SKM-1 treated with dmso at 0.1 percent for 144 hours (cell line): ENCODE results near the gene FBXL17.

Experiments
- DNase-seq: peaks from one replicate; lab custom pipeline; 2025; ENCODE audit not compliant: unreplicated experiment; lab: John Stamatoyannopoulos, UW

The FBXL17 gene

DNA sequence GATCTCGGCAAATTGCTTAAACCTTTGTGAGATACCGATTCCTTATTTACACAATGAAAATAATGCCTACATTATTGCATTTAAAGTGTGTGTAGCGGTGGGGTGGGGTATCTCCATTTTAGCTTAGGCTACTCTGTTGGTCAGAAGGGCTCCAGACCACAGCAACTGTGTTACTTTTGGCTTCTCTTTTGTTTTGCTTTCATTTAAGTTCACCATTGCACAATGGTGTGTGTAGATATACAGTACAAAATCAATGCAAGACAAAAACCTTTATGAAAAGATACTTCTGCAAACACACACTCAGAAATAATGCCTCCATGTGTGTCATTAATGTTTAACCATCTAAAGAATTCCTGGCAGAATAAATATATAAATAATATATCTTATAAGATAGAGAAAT is 279.4 kb downstream of the FBXL17 start:
- no peak for DNase-seq

DNA sequence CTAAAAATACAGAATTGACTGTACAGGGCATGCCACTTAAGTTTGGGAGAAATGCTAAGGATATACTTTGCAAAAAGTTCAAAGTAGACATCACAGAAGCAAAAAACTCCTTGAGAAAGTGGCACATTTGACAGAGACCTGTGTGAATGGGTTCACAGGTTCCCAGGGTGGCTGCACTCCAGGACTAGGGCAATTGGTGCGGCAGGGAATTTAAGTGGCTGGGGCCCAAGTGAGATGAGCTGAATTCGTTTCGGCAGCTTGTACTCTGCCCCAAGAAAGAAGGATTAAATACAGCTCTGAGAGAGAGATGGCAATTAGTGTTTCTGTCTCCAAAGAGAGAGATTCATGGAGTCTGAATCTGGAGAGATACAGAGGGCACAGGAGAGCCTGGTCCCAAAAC is 280.1 kb downstream of the FBXL17 start:
- DNase-seq, result no peak

DNA sequence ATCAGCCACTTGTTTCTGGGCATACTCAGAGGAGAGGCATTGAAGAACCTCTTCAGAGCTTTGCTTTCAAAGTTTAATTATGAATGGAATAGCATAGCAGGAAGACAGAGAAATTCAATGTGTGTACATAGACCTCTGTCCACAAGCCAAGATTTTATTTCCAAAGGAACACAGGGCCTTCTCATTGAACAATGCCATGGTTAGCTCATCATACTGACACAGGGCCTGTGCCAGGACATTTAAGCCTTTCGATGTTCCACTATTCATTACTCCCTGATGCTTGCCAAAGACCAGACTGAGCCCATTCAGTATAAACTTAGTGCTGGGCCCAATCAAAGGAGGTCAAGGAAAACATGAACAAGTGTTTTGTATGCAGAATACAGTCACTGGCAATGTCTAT is 280.8 kb downstream of the FBXL17 start:
- DNase-seq, result no peak

DNA sequence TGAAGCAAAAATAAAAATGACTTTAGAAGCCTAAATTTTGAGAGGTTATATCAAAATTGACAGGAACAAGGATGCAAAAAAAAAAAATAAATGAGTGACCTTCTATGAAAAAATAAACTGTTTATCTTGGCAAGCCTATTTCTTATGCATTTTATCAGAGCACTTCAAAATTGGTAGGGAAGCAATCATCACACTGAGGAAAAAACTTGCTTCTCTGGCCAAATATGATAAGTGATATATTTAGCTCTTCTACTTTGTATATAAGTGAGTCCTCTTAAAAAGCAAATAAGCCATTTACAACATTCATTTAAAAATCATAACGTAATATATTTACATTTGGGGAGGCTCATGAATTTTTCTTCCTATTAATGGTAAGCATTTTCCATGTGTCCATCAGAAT is 287.1 kb downstream of the FBXL17 start:
- no peak for DNase-seq

DNA sequence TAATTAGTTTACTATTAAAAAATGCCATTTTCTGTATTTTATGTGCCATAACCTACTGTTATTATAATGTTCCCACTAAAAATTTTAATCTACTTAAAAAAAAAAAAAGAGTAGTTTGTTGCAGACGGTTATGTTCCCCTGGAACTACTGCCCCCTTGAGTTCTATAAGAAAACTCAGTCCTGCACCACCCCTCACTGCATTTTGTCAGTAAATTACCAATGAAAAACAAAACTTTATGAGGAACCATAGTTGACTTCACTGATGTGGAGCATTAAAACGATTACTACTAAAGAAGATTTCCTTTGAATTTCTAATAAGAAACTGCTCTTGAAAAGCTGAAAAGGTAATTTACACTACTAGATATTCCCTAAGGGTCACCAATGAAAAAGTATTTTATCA is 288.7 kb downstream of the FBXL17 start:
- DNase-seq, result no peak

DNA sequence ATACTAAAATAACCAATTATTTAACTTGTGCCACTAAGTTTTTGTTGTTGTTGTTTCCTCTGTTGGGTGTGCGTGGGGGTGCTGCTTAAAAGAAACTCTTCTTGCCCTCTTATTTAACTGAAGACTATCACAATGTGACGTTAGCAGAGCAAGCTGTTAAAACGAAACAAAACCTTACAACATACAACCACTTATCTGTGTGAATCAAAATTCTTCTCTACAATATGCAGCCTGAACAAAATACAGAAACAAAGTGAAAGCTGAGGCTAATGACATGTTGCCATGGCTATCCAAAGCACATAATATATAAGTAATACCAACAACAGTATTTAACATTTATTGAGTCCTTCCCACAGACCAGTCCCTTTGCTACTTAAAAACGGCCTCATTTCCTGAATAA is 291.0 kb downstream of the FBXL17 start:
- no peak for DNase-seq

DNA sequence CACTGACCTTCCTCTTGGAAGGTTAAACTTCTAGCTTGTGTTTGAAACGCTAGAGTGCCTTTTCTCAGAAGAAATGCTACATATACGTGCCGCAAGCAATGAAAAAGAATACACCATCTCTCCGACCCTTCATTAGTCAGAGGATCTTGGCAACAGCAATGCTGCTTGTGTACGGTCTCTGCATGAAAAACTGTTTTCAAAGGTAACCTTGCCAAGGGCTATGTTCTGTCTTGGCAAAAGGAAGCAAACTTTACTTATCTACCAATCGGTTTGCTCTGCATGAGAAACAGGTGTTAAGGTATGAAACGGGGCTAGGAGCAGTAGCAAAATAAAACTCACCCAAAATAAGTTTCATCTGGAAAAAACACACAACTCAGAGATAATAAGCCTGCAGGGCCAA is 297.8 kb downstream of the FBXL17 start:
- DNase-seq, result no peak

DNA sequence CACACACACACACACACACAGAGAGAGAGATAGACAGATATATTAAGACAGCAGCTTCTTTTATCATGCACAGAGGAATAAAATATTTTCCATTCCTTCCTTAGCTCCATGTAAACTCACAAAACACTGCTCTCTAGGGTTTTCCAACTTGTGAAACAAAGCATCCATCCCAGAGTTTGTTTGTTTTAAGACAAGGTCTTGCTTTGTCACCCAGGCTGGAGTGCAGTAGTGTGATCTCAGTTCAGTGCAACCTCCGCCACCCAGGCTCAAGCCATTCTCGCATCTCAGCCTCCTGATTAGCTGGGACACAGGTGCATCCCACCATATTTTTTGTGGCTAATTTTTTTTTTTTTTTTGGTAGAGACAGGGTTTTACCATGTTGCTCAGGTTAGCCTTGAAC is 298.7 kb downstream of the FBXL17 start:
- DNase-seq, result no peak

DNA sequence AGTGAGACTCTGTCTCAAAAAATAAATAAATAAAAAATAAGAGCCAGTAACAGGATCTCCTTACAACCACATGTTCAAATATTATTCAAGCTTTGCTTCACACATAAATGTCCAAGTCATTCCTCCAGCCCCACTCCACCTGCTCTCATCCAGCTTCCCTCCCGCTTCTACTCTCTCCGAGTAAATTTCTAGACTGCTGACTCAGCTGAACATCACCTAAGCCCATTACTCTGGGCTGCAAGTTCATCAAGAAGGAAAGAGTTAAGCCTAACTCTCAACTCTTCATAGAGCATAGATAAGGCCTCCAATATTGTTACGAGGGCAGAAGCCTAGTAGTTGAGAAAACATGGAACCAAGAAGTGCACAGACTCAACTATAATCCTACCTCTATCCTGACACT is 300.2 kb downstream of the FBXL17 start:
- no peak for DNase-seq

DNA sequence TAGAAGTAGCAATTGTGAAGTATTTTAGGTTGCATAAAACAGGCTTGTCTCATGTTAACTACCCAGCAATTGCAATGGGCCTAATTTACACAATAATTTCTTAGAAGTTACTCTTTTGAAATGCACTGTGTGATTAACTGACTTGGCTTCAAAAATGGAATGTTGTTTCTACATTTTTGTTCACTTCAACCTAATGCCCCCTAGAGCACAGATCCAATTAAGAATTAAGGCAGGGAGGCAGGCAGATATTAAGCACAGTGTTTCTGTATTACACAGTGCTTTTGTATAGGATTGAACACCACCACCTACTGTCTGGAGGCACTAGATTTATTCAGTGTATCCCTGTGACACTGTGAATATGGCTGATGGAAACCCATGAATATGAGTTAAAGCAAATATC is 302.1 kb downstream of the FBXL17 start:
- no peak for DNase-seq

DNA sequence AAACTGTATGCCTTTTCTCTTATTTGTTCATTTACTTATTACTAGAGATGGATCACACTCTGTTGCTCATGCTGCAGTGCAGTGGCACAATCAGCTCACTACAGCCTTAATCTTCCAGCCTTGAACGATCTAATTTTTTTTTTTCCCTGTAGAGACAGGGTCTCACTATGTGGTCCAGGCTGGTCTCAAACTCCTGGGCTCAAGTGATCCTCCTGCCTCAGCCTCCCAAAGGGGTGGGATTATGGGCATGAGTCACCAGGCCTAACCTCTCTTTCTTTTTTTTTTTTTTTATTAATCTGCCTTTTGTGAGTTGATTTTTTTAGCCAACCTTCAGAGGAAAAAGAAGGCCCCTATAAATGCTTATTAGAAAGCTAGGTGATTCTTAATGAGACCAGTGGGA is 303.0 kb downstream of the FBXL17 start:
- DNase-seq, result no peak

DNA sequence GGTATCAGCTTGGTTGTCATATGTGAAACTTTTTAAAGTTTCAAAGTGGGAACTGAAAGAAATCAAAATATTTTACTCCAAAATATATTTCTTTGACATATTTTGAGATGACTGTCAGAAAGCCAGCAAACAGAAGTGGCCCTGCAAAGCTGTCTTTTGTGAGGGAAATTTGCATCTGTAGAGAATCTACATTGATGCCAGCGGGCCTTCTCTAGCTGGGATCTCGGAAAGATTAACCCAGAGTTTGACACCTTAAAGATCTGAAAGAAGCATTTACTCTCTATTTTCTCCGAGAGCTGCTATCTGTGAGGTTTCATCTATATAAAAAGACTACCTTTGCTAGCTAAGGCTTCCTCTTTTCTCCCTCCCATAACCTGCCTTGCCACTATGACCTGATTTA is 303.6 kb downstream of the FBXL17 start:
- DNase-seq, result no peak

DNA sequence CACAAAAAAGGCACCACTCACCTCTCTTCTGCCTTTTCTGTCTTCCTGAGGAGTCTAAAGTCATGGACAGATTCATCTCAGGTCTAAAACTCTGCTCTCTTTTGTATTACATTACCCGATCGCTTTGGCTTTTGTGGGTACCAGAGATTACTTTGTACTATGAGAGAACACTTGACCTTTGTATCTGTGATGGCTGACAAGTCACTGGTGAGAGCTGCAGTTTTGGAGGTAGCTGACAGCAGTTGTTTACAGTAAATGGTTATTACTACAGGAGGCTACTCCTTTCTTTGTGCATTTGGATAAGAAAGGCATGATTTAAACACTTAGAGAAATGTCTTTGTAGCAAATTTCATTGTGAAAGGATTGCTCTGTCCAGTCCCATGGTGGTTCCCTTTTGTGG is 307.3 kb downstream of the FBXL17 start:
- no peak for DNase-seq

DNA sequence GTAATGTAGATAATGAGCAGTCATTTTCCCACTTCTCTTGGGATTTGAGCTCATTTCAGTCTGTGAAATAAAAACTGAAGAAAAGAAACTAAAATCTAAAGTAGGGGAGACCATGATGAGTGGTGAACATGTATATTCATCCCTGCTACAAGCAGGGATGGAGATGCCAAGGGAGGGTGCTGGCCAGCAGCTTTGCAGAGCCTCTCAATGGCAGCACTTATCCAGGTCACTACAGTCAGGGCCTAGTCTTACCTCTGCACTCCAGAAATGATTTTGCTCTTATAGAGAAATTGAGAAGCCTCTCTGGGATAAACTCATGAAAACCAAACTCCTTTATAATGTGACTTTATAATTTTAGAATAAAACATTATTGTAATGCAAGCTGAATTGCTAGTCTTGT is 317.6 kb downstream of the FBXL17 start:
- no peak for DNase-seq

DNA sequence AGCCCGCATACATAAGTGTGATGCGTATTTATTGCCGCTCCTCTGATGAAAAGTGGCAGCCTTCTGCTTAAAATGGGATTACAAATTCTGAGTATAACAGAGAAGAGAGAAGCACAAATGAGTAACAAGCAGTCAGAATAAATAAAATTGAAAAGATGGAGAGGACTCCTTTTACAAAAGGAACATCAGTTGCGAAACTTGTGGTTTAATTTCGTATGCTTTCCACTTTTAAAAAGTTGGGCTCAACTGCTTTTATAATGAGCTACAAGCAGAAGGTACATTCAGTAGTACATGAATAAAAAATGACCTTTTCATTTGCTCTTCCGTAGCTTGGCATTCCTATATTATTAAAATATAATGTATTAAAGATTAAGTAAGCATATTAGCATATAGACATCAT is 320.0 kb downstream of the FBXL17 start:
- no peak for DNase-seq

DNA sequence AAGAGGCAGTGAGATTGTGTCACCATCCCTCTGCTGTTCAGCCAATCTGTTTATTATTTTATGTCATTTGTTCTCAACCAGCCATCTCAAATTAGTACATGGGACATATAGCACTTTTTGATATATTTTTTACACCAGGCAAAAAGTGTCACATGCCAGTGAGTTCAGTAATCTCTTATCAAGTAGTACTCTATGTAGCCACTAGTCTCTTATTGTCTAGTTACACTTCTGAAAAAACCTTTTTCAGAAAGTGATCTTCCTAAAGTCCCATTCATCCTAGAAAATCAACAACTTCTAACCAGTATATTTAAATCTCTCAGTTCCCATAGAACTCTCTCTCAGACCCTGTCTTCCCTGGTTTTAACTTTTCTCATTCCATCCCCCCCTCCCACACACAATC is 321.6 kb downstream of the FBXL17 start:
- no peak for DNase-seq

DNA sequence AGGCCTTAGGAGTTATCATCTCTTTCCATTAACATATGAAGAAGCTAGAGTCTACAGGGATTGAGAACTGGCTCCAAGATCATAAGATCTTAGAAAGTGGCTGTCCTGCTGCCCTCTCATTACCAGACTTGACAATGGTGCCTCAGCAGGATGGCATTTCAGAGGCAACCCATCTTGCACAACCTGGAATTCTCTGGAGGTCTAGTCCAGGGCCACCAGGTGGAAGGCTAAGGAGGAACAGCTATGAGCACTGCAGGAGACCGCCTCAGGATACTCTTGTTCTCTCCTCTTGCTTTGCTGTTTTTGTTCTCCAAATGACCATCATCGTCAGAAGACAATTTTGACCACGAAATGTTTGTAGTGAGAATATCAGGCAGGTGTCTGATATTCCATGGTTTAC is 322.6 kb downstream of the FBXL17 start:
- no peak for DNase-seq

DNA sequence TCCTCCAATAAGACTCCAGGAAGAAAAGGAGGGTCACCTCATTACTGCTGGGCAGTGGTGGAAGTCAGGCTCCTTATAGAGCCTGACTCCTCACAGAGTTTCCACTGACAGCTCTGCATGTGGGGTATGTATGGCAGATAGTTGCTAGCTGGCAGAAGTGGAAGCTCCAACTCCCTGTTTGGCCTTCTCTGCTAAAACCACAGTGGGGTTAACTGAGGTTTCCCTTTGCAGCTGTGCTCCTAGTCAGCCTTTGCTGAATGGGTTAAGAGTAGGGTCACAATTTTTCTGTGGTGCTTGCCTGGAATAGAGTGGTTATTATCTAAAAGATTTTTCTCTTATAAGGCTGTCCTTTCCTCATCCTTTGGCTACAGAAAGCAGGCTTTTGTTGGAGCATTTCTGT is 327.5 kb downstream of the FBXL17 start:
- DNase-seq, result no peak

DNA sequence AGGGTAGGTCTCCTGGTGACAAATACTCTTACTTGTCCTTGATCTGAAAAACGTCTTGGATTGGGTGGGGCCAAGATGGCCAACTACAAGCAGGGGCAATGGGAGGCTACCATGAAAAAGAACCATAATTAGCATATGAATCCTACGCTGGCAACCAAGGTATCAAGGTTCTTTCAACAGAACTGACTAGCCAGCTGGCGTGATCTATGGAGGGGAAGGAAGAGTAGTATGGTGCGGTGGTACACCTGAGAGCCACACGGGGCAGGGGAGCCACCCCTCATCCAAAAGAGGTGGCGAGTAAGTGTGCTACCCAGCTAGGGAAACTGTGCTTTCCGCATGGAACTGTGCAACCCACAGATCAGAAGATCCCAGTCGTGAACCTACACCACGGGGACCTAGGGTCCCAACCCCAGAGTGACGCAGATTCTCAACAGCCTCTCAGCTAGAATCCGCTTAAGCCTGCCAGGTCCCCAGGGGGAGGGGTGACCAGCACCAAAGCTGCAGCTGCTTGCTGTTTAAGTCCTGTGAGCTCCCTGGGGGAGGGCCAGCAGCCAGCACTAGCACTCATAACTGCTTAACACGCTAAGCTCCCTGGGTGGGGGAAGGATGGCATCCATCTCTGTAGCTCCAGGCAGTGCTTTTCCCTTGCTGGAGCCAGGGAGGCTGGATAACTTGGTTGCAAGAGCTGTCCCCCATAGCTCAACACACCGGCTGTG is 334.8 kb downstream of the FBXL17 start:
- no peak for DNase-seq

DNA sequence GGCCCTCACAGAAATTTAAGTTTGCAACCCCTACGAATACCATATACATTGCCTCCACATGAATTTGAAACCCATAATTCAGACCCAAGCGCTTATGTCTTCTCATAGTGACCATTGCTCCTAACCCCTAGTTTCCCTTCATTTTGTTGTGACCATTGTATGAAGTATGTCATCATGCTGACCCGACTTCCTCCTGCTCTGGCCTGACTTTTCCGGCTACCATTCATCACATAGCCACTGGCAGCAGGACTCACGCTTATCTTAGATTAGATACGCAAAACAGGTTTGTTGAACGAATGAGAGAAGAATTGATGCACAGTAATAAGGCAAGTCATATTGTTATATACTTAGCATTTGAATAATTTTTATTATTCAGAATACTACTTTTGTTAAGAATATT is 345.4 kb downstream of the FBXL17 start:
- no peak for DNase-seq

DNA sequence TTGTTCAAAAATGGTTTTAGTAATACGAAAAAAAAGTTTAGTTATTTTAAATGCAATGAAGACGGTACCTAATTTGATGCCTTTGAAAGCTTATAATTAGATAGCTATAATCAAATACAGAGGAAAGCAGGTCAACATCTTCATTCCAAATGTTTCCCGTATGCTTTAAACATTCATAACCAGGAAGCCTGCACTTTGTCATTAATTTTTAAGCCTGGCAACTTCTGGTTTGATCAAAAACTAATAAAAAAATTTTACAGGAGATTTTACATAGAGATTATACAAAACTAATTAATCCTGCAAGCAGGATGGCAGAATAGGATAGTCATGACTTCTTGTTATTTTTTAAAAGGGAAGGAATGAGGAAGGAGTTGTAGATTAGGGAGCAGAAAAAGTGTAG is 353.0 kb downstream of the FBXL17 start:
- DNase-seq, result no peak

DNA sequence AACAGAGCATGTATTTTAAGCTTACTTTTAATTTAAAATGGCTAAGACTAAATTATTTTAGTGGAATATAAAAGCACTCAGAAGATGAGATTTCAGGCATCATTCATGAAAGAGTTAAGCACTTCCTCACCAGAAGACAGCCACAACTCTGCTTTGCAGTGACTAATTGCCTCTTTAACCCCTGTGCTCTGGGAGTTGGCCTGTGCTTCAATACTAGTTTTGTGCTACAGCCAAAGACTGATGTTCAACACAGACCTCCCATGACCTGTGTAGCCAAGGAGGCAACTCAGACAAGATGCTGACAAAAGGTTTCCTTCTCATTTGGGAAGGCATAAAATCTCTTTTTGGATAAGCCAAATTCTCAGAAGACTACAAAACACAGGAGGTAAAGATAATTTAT is 353.5 kb downstream of the FBXL17 start:
- DNase-seq, result no peak

DNA sequence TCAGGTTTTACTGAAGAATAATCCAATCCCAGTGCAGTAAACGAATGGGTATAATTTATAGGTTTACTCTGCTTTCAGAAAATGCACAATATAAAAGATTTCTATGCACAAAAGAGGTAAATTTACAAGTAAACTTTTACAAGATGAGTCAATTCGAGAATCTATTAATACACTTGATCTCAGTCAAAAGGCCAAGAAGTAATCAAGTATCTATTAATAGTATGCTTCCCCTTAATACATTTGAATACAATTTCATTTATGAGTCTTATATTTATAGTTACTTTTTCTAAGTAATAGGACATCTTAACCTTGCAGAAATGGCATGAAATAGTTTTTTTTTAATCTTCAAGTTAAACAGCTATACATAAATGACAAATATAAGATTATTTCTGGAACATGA is 355.9 kb downstream of the FBXL17 start:
- no peak for DNase-seq

DNA sequence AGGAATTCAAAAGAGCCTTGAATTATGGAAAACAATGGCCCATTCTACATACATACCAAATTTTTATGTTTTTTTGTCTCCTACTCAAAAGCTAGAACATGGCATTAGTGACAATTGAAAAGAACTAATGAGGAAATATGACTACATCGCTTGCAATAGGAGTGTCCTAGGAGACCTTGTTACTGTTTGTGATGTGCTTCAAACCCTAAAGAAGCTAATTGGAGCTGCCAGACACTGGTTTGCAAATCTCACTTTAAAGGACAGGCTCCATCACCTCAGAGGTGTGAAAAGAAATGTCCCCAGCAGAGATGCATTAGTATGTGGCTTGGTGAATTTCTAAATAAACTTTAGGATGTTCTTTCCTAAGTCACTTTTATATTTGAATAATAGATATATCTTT is 356.9 kb downstream of the FBXL17 start:
- no peak for DNase-seq
